OCI-M1 (cell line): ENCODE results near the gene NUPR2.
A peak's percentile ranks its signal among the peaks of the same experiment; 100 is the strongest.
"Not testable (repeated sequence)": the region's sequence is repeated elsewhere in the genome, so short reads cannot be mapped to it uniquely, and the experiment has no call there.

Source experiments
- DNase-seq: peaks from one replicate; lab custom pipeline; 2025; lab: John Stamatoyannopoulos, UW

The NUPR2 gene

GRCh38 chr7:56115852-56116538 lies at the start of gene NUPR2:
Gene NUPR2, minus strand, starts transcription at chr7:56116417. Its CDS starts 103 bp downstream, at chr7:56116314.
- DNase-seq = no peak

- DNase-seq = no peak
Observed at GRCh38 chr7:56157238-56157790, 41.1 kb upstream of the NUPR2 start.

GRCh38 chr7:56131062-56131461 lies 14.8 kb upstream of the NUPR2 start:
- not testable (repeated sequence) for DNase-seq

GRCh38 chr7:56127241-56127975 lies 11.2 kb upstream of the NUPR2 start:
- DNase-seq = no peak

- DNase-seq = peak; percentile 4
Observed at GRCh38 chr7:56125831-56126230, 9.6 kb upstream of the NUPR2 start.

- DNase-seq = no peak
Observed at GRCh38 chr7:56124981-56125380, 8.8 kb upstream of the NUPR2 start.

- DNase-seq = no peak
Observed at GRCh38 chr7:56121440-56121839, 5.2 kb upstream of the NUPR2 start.

- DNase-seq = not testable (repeated sequence)
Observed at GRCh38 chr7:56112244-56112643, 4.0 kb downstream of the NUPR2 start.

- no peak for DNase-seq
Observed at GRCh38 chr7:56110611-56111010, 5.6 kb downstream of the NUPR2 start.

GRCh38 chr7:56107954-56108258 lies 8.3 kb downstream of the NUPR2 start:
- no peak for DNase-seq

GRCh38 chr7:56106108-56107073 lies 9.8 kb downstream of the NUPR2 start, which contains the start of gene CHCHD2:
Gene CHCHD2, minus strand, starts transcription at chr7:56106476. Its CDS starts 63 bp downstream, at chr7:56106413.
- peak; percentile 97 for DNase-seq

GRCh38 chr7:56105508-56105907 lies 10.7 kb downstream of the NUPR2 start:
- peak; percentile 20 for DNase-seq

- not testable (repeated sequence) for DNase-seq
Observed at GRCh38 chr7:56104138-56104537, 12.1 kb downstream of the NUPR2 start.

- DNase-seq = no peak
Observed at GRCh38 chr7:56099653-56100052, 16.6 kb downstream of the NUPR2 start.

- not testable (repeated sequence) for DNase-seq
Observed at GRCh38 chr7:56098187-56099008, 17.8 kb downstream of the NUPR2 start.

GRCh38 chr7:56097700-56098099 lies 18.5 kb downstream of the NUPR2 start:
- peak; percentile 25 for DNase-seq

GRCh38 chr7:56092789-56093531 lies 23.3 kb downstream of the NUPR2 start, which contains the start of gene PHKG1:
Gene PHKG1, minus strand, starts transcription at chr7:56092952. Its CDS starts 4,011 bp downstream, at chr7:56088941.
- DNase-seq = peak; percentile 0

GRCh38 chr7:56092388-56092787 lies 23.8 kb downstream of the NUPR2 start:
- not testable (repeated sequence) for DNase-seq

- DNase-seq = no peak
Observed at GRCh38 chr7:56091591-56091990, 24.6 kb downstream of the NUPR2 start.

- no peak for DNase-seq
Observed at GRCh38 chr7:56087445-56087844, 28.8 kb downstream of the NUPR2 start.
